ENCODE results near the gene TMEM134. TPM values are rescaled to one million over a fixed set of nuclear protein-coding genes. Genes with fewer than 3 reads are reported as not detected.
"Not testable (repeated sequence)": the region's sequence is repeated elsewhere in the genome, so short reads cannot be mapped to it uniquely, and the experiment has no call there.

TMEM134 gene
- total and polyA plus RNA-seq, 3 donors from 2014 or later, result 97.5 to 149 (median 126) TPM

DNA sequence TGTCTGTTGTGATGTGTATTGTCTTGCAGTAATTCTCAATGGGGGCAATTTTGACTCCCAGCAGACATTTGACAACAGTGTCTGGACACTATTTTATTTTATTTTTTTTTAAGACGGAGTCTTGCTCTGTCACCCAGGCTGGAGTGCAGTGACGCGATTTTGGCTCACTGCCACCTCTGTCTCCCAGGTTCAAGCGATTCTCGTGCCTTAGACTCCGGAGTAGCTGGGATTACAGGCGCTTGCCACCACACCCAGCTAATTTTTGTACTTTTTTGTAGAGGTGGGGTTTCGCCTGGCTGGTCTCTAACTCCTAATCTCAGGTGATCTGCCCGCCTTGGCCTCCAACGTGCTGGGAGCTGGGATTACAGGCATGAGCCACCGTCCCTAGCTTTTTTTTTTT lies 39.3 kb downstream of the TMEM134 start:
- TF ChIP-seq, protein P1, sequence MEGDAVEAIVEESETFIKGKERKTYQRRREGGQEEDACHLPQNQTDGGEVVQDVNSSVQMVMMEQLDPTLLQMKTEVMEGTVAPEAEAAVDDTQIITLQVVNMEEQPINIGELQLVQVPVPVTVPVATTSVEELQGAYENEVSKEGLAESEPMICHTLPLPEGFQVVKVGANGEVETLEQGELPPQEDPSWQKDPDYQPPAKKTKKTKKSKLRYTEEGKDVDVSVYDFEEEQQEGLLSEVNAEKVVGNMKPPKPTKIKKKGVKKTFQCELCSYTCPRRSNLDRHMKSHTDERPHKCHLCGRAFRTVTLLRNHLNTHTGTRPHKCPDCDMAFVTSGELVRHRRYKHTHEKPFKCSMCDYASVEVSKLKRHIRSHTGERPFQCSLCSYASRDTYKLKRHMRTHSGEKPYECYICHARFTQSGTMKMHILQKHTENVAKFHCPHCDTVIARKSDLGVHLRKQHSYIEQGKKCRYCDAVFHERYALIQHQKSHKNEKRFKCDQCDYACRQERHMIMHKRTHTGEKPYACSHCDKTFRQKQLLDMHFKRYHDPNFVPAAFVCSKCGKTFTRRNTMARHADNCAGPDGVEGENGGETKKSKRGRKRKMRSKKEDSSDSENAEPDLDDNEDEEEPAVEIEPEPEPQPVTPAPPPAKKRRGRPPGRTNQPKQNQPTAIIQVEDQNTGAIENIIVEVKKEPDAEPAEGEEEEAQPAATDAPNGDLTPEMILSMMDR (IDR thresholded peaks at IDR 0.05), result no peak
- TF ChIP-seq POLR2A (IDR thresholded peaks at IDR 0.05), result no peak
- intact Hi-C loops (cut with DNase I; ENCODE audit: low total_unique reads), result no loop called here
- Histone ChIP-seq H3K4me1 (peaks cover 13% of the 10 kb centered on the region), H3K27ac (no peak overlapping the region), H3K36me3 (ENCODE audit: low read depth, missing control alignments) (no peaks in the 10 kb centered on the region), H3K4me3 (no peak overlapping the region), H3K9me3 (no peaks in the 10 kb centered on the region), H3K27me3 (no peaks in the 10 kb centered on the region)
- WGBS, 2 donors, result 82 to 83% methylated on average over 11 of the region's 11 CpGs
- no peak for DNase-seq

DNA sequence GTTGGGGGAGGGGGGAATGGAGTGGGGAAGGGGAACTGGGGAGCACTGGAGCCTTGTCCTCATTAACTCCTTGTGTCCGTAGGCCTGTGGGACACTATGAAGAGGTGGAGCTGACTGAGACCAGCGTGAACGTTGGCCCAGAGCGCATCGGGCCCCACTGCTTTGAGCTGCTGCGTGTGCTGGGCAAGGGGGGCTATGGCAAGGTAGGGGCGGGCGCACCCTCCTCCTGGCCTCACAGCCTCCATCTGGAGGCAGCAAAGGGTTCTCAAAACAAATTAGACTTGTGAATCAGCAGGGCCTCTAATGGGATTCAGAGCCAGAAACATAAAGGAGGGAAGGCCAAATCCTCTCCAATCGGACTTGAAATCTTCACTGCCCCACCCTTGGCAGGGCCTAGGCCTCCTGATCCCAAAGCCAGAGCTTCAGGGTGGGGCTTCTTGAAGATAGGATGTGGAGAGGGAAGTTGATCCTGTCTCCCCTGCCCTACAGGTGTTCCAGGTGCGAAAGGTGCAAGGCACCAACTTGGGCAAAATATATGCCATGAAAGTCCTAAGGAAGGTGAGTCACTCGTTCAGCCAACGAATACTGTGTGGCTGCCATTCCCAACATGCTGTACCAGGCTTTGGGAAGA lies 39.9 kb downstream of the TMEM134 start:
- intact Hi-C loops (cut with DNase I; ENCODE audit: low total_unique reads), result no loop called here
- 43 to 59% methylated on average over 6 to 12 of the region's 12 CpGs for WGBS, 2 donors
- peak overlapping the region; percentile 57 to 88 for H3K27ac ChIP-seq
- peaks cover 13% of the 10 kb centered on the region for H3K4me1 ChIP-seq
- H3K27me3 ChIP-seq, result no peaks in the 10 kb centered on the region
- TF ChIP-seq POLR2A (IDR thresholded peaks at IDR 0.05), result no peak
- TF ChIP-seq, protein P1 (IDR thresholded peaks at IDR 0.05), result no peak
- no peaks in the 10 kb centered on the region for H3K9me3 ChIP-seq
- peak overlapping the region; percentile 78 to 90 for H3K4me3 ChIP-seq
- H3K36me3 ChIP-seq (ENCODE audit: low read depth, missing control alignments), result no peaks in the 10 kb centered on the region
- DNase-seq, result no peak

DNA sequence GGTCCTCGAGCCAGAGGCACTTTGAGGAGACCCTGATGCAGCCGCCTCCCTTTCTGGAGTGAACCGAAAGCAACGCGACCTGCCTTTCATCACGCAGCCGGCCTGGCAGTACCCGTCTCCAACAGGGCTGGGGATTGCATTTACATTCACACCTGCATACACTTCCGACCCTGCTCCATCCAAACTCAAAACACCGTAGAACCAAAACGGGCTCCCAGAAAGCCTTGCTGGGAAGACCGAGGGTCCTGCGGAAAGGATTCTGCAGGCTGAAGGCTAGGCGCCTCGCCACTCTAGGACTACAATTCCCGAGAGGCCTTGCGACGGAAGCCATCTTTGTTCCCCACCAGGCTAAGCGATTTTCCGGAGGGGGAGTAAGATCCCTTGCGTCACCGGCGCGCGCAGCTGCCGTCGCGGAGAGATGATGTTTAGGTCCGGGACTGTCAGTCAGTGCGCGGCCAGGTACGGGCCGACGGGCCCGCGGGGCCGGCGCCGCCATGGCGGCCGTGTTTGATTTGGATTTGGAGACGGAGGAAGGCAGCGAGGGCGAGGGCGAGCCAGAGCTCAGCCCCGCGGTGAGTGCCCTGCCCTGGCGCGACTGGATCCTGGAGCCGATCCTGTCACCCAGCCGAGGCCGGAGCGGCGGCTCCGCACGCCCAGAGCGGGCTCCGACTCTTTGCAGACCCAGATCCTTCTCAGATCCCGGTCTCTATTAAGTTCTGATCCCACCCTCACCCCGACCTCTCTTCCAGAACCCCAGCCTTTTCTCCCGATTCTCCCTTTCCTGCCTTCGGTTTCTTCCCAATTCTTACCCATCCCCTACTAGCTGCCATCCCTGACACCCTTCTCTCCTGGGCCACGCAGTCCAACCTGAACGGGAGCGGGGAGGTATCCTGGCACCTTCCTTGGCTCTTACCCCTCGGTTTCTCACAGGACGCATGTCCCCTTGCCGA lies 40.7 kb downstream of the TMEM134 start, which contains the start of gene RPS6KB2:
RPS6KB2 (plus strand) TSS at position 443 of the 950 bp plus-strand sequence; CDS start at position 495, 52 bp downstream.
- Histone ChIP-seq H3K9me3 (no peaks in the 10 kb centered on the region), H3K27me3 (no peaks in the 10 kb centered on the region), H3K27ac (peak within 1 kb of the TSS; percentile 74 to 88), H3K36me3 (ENCODE audit: low read depth, missing control alignments) (no peaks in the 10 kb centered on the region), H3K4me3 (peak within 1 kb of the TSS; percentile 78 to 90), H3K4me1 (peaks cover 13% of the 10 kb centered on the region)
- intact Hi-C loops (cut with DNase I; ENCODE audit: low total_unique reads), result no loop called here
- TF ChIP-seq, protein P1 (IDR thresholded peaks at IDR 0.05), result peak in 1 of 3 experiments; percentile 7
- TF ChIP-seq POLR2A (IDR thresholded peaks at IDR 0.05), result no peak
- WGBS, 2 donors, result 0 to 2% methylated on average over 51 to 68 of the region's 68 CpGs
- peak; percentile 99 for DNase-seq

DNA sequence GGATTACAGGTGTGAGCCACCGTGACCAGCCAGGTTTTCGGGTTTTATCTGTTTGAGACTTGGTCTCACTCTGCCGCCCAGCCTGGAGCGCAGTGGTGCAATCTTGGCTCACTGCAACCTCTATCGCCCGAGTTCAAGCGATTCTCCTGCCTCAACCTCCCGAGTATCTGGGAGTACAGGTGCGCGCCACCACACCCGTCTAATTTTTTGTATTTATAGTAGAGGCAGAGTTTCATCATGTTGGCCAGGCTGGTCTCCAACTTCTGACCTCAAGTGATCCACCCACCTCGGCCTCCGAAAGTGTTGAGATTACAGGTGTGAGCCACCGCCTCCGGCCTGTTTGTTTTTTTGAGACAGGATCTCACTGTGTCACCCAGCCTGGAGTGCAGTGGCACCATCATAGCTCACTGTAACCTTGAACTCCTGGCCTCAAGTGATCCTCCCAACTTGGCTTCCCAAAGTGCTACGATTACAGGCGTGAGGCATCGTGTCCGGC lies 41.6 kb downstream of the TMEM134 start:
- DNase-seq; H3K27me3 ChIP-seq; intact Hi-C loops (cut with DNase I; ENCODE audit: low total_unique reads); H3K36me3 ChIP-seq (ENCODE audit: low read depth, missing control alignments); H3K9me3 ChIP-seq: not testable (repeated sequence)
- peaks cover 13% of the 10 kb centered on the region for H3K4me1 ChIP-seq
- peak overlapping the region; percentile 78 to 90 for H3K4me3 ChIP-seq
- H3K27ac ChIP-seq, result peak overlapping the region; percentile 74 to 88
- WGBS, 2 donors, result 55 to 59% methylated on average over 19 of the region's 19 CpGs
